ENCODE results near the gene FNIP2. TPM values are rescaled to one million over a fixed set of nuclear protein-coding genes. Genes with fewer than 3 reads are reported as not detected.
"Not testable (repeated sequence)": the region's sequence is repeated elsewhere in the genome, so short reads cannot be mapped to it uniquely, and the experiment has no call there.

FNIP2 gene
- total and polyA plus RNA-seq, 8 donors = 4.8 to 109 (median 28.9) TPM

DNA sequence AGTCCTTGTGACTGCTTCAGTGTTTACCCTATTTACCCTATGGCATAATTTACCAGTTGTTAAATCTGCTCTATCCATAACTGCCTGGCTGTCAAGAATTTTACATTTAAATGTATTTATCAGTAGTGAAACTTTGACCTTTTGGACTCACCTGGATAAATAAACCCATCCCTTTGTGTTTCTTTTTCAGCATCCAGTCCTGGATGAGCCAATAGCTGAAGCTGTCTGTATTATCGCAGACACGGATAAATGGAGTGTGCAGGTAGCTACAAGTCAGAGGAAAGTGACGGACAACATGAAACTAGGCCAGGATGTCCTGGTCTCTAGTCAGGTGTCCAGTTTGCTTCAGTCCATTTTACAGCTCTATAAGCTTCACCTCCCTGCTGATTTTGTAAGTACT lies 122.4 kb downstream of the FNIP2 start:
- H3K9me3 ChIP-seq = no peaks in the 10 kb centered on the region
- H3K27me3 ChIP-seq = no peaks in the 10 kb centered on the region
- H3K27ac ChIP-seq = no peak overlapping the region
- H3K4me3 ChIP-seq = no peak overlapping the region
- no peak for DNase-seq
- intact Hi-C loops (cut with DNase I; ENCODE audit: low total_unique reads) = no loop called here
- H3K36me3 ChIP-seq = peaks cover 12 to 80% (median 63%) of the 10 kb centered on the region in 4 donors
- WGBS, 5 donors = 89 to 98% (median 92%) methylated on average over 3 of the region's 3 CpGs
- H3K4me1 ChIP-seq = peaks cover 0 to 7% (median 5%) of the 10 kb centered on the region in 4 donors
- TF ChIP-seq EP300 (IDR thresholded peaks at IDR 0.05) (no peak), POLR2A (IDR thresholded peaks at IDR 0.05) (no peak), POLR2AphosphoS5 (IDR thresholded peaks at IDR 0.05) (no peak)
- TF ChIP-seq, protein P1, sequence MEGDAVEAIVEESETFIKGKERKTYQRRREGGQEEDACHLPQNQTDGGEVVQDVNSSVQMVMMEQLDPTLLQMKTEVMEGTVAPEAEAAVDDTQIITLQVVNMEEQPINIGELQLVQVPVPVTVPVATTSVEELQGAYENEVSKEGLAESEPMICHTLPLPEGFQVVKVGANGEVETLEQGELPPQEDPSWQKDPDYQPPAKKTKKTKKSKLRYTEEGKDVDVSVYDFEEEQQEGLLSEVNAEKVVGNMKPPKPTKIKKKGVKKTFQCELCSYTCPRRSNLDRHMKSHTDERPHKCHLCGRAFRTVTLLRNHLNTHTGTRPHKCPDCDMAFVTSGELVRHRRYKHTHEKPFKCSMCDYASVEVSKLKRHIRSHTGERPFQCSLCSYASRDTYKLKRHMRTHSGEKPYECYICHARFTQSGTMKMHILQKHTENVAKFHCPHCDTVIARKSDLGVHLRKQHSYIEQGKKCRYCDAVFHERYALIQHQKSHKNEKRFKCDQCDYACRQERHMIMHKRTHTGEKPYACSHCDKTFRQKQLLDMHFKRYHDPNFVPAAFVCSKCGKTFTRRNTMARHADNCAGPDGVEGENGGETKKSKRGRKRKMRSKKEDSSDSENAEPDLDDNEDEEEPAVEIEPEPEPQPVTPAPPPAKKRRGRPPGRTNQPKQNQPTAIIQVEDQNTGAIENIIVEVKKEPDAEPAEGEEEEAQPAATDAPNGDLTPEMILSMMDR (IDR thresholded peaks at IDR 0.05) = no peak

GRCh38 chr4:158894826-158895225 lies 126.0 kb downstream of the FNIP2 start:
- intact Hi-C loops (cut with DNase I; ENCODE audit: low total_unique reads) = no loop called here
- H3K27me3 ChIP-seq = no peaks in the 10 kb centered on the region
- peaks cover 12 to 69% (median 57%) of the 10 kb centered on the region in 4 donors for H3K36me3 ChIP-seq
- H3K4me3 ChIP-seq = no peak overlapping the region
- no peaks in the 10 kb centered on the region for H3K9me3 ChIP-seq
- TF ChIP-seq POLR2AphosphoS5 (IDR thresholded peaks at IDR 0.05) (no peak), POLR2A (IDR thresholded peaks at IDR 0.05) (no peak), EP300 (IDR thresholded peaks at IDR 0.05) (no peak)
- TF ChIP-seq, protein P1 (IDR thresholded peaks at IDR 0.05) = no peak
- WGBS, 5 donors = 72 to 89% (median 82%) methylated on average over 2 of the region's 2 CpGs
- no peak overlapping the region for H3K27ac ChIP-seq
- no peak for DNase-seq
- peaks cover 0 to 13% (median 7%) of the 10 kb centered on the region in 4 donors for H3K4me1 ChIP-seq

DNA sequence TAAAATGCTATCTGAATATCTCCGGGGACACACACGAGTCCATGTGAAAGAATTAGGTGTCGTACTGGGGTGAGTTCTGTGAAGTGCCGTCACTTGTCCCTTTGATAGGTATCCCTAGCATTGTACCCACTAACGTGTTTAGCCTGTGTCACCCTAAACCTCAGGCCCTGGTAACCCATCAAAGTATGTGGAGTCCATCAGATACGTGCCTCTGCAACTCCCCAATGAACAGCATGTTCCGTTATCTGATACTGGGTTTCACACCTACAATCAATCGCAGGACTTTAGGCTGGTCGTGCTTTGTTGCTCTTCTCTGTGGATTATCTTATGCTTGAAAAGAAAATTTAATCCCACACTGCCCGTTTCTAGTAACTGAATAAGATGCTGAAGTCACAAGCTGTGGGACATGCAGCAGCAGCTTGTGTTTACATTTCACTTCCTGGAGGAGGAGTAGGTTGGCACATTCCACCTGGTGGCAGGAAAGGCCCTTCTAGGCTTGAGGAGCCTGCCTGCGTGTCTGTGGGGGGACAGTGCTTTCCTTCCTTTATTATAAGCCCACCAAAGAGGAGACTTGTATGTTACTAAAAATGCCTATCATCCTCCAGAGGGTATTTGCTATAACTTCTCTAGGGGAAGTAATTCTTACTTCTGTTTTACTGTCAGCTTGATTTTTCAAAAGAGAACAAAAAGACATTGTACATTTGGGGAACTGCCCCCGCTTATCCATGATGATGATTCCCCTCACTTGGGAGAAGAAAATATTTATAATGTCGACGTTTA lies 127.2 kb downstream of the FNIP2 start:
- peaks cover 0 to 13% (median 7%) of the 10 kb centered on the region in 4 donors for H3K4me1 ChIP-seq
- H3K36me3 ChIP-seq = peaks cover 12 to 59% (median 50%) of the 10 kb centered on the region in 4 donors
- intact Hi-C loops (cut with DNase I; ENCODE audit: low total_unique reads) = no loop called here
- no peaks in the 10 kb centered on the region for H3K27me3 ChIP-seq
- TF ChIP-seq, protein P1 (IDR thresholded peaks at IDR 0.05) = peak in 1 of 7 experiments; percentile 10
- no peak for TF ChIP-seq EP300 (IDR thresholded peaks at IDR 0.05)
- H3K4me3 ChIP-seq = no peak overlapping the region
- peak overlapping the region in 3 of 5 donors; percentile 14 to 31 (median 16) for H3K27ac ChIP-seq
- WGBS, 5 donors = 59 to 67% (median 61%) methylated on average over 14 of the region's 14 CpGs
- H3K9me3 ChIP-seq = no peaks in the 10 kb centered on the region
- peak; percentile 31 to 44 for DNase-seq

DNA sequence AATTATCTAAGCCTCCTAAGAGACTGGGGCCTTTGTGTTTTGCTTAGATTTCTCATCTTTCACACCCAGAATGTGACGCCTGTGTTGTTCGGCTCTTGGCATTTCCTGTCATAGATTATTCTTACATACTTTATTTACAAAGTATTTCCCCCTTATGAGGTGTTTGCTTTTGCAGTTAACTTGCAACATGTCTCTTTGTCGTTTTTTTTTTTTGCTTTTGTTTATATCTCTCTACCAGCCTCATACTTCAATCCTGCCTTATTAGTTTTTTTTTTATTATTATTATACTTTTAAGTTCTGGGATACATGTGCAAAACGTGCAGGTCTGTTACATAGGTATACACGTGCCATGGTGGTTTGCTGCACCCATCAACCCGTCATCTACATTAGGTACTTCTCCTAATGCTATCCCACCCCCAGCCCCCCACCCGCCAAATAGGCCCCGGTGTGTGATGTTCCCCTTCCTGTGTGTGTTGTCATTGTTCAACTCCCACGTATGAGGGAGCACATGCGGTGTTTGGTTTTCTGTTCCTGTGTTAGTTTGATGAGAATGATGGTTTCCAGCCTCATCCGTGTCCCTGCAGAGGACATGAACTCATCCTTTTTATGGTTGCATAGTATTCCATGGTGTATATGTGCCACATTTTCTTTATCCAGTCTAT lies 127.9 kb downstream of the FNIP2 start:
- DNase-seq; H3K4me3 ChIP-seq; H3K9me3 ChIP-seq; H3K27me3 ChIP-seq; intact Hi-C loops (cut with DNase I; ENCODE audit: low total_unique reads): not testable (repeated sequence)
- peaks cover 0 to 13% (median 7%) of the 10 kb centered on the region in 4 donors for H3K4me1 ChIP-seq
- 80 to 87% (median 81%) methylated on average over 11 of the region's 11 CpGs for WGBS, 5 donors
- peak overlapping the region in 3 of 5 donors; percentile 14 to 31 (median 16) for H3K27ac ChIP-seq
- peaks cover 10 to 52% (median 43%) of the 10 kb centered on the region in 4 donors for H3K36me3 ChIP-seq

GRCh38 chr4:158900408-158900807 lies 131.6 kb downstream of the FNIP2 start:
- H3K4me3 ChIP-seq; H3K27me3 ChIP-seq; H3K9me3 ChIP-seq; H3K27ac ChIP-seq; DNase-seq; intact Hi-C loops (cut with DNase I; ENCODE audit: low total_unique reads): not testable (repeated sequence)
- H3K36me3 ChIP-seq = peaks cover 13 to 52% (median 42%) of the 10 kb centered on the region in 4 donors
- H3K4me1 ChIP-seq = peaks cover 7 to 26% (median 21%) of the 10 kb centered on the region in 4 donors
- WGBS, 5 donors = 96 to 100% (median 98%) methylated on average over 2 of the region's 2 CpGs
